ENCODE results near the gene BSCL2.
"Not testable (repeated sequence)": the region's sequence is repeated elsewhere in the genome, so short reads cannot be mapped to it uniquely, and the experiment has no call there.

BSCL2 gene

GRCh38 chr11:62716816-62717215 is 9.6 kb upstream of the BSCL2 start:
- DNase-seq = no peak

DNA sequence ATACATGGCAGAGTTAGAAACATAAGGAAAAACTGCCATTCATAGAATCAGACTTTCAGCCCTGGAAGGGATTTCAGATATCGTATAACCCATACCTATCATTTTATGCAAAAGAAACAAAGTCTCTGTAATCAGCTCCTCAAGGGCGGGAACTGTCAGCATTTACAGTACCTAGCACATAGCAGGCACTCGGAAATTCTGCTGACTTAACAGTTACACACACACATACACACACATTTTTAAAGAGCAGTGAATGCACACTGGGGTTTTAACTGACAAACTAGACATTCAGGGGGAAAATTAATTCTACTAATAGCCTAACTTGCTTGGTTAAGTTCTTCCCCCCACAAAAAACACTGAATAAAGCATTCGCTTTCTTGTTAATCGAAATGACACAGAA is 9.0 kb upstream of the BSCL2 start:
- no peak for DNase-seq

DNA sequence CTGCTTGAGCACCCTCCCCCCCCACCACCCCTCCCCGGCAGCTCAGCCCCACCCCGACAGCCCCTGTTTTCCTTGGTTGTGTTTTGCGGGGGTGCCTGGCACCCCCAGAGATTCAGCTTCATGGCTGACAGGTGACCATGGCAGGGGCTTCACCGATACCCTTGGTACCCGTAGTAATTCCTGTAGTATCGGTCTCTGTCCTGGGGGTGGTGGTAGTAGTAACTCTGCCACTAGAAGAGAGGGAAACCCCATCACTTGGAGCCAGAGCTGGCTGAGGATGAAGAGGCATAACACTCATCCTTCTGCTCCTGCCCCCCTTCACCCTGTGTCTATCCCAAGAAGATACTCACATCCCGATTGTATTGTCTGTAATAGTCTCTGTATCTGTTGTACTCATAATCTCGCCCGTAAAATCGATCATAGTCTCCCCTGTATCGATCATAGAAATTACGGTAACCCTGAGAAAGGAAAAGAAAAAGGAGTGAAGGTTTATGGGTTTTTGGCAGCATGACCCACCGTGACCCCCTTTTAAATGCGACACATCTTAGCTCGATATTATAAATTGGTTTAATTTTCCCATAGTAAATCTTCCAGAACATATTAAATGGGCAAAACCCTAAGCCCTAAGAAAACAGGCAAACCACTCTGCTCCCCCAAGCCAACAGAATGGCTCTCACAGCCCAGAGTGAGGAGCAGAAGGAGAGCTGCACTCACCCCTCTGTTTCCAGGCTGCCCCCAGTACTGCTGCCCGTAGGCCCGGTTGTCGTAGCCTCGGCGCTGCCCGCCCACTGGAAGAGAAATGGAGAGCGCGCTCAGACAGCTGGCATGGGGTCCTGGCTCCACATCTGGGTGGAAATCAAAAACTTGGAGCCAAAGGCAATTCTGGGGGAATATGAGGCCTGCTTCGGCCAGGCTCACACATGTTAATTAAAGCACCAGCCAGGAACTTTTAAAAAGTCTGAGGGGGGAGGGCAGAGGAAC is 8.2 kb upstream of the BSCL2 start:
- no peak for DNase-seq

GRCh38 chr11:62713343-62713742 is 6.1 kb upstream of the BSCL2 start:
- no peak for DNase-seq

DNA sequence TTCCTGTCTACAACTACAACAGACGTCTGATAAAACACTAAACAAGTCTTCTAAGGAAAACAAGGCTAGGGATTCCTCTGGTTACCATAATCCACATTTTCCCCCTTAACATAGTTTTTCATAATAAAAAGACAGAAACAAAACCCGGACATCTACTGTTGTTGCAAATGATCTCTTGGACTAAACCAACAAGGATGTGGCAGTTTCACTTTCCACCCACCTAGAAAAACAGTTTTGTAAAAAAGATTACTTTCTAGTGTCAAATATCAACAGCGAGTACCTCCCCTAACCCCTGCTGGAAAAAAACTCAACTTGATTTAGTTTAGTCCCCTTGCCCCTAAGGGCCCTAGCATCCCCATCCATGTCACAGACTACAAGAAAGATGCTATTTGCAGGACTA is 5.6 kb upstream of the BSCL2 start:
- no peak for DNase-seq

DNA sequence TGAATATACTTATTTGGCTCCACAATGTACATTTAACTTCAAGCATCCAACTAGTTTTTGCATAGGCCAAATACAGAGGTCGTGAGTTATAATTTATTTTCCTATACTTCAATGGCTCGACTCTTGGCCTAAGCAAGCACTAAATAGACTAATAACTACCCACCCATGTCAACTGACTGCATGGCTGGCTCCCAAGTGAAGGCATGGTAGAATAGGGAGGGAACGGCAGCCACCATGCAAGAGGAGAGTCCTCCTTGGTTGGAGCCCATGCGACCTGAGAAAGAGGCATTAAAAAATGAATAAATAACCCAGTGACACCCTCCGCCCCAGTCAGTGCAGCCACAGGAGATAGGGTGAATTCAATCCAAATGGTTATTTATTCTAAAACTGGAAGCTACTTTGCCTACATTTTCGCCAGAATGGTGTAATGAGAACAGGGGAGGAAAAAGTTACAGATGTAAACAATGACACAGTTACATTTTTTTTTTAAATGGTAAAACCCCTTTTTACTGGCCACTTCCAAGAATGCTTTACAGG is 5.1 kb upstream of the BSCL2 start:
- DNase-seq = no peak

- no peak for DNase-seq
Observed at GRCh38 chr11:62710001-62710345, 2.7 kb upstream of the BSCL2 start.

- DNase-seq = peak; percentile 92
Observed at GRCh38 chr11:62709247-62710000, 2.2 kb upstream of the BSCL2 start.

GRCh38 chr11:62708793-62709192 is 1.6 kb upstream of the BSCL2 start:
- no peak for DNase-seq

- DNase-seq = no peak
Observed at GRCh38 chr11:62708392-62708791, 1.2 kb upstream of the BSCL2 start.

- no peak for DNase-seq
Observed at GRCh38 chr11:62706850-62707247, 375 bp downstream of the BSCL2 start.

DNA sequence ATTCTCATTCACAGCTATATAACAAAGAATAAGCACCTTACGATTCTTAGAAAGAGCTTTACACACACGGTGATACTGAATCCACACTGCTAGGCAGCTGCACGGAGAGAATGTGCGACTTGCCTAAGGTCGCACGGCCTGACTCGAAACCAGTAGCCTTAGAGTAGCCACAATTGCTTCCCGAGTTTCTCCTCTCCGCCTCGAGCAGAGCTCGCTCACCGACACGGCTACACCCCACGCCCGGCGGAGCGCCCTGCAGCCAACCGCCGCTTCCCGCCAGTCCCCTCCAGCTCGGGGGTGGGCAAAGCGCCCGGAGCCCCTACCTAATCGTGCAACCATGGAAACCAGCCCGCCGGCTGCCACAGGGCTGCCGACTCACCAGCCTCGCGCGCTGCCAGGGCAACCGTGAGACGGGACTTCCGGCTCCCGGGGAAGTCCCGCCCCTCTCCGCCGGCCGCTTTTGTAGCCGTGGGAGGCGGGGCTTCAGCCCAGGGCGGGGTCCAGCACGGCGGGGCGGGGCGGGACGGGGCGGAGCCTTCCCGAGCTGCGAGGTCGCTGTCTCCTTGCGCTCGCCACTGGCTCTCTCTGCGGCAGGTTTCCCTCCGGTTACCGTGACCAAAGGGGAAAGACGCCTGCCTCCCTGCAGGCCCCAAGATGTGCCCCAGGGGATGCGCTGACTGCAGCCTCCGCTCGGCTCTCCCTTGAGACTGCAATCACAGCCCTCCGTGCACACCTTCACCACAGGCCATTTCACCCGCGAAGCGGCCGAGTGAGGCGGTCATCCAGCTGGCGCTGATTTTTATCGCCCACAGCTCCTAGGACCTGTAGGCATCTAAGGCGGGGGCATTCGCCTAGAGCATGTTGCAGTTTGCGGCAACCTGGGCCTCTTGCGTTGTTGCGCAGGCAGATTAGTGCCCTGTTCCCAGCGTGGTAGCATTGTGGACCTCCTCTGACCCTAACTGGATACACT is 1.1 kb downstream of the BSCL2 start:
- DNase-seq = peak; percentile 91

GRCh38 chr11:62705413-62705812 is 1.8 kb downstream of the BSCL2 start:
- no peak for DNase-seq

- not testable (repeated sequence) for DNase-seq
Observed at GRCh38 chr11:62703921-62704320, 3.3 kb downstream of the BSCL2 start.

GRCh38 chr11:62702246-62702645 is 5.0 kb downstream of the BSCL2 start:
- DNase-seq = no peak

DNA sequence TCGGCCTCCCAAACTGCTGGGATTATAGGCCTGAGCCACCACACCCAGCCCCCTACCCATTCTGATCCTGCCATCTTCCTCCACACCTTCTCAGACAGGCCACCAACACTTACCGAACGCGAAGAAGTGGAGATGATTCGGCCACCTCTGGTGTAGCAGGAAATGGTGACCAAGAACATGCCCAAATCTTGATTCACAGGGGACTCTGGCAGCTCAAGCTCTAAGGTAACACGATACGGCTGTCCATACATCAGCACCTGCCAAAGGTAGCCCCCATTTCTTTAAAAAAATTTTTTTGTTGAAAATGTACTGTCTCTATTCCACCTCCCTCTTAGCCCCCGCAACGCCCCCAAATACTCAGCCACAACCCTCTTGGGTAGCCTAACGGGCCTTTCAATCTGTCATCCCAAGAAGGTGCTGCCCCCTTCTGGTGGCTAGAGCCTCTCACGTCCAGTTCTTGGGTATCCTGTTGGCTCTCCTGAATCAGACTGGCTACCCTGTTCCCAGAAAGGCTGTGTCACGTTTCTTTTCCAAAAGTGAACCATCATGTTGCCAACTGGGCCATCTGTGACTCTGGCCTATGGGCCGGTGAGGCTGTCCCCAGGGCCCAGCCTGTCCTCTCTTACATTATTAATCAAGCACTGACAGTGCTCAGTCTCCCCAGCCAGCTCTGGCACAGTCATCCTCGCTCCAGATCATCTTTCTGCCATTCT is 12.6 kb downstream of the BSCL2 start:
- peak; percentile 42 for DNase-seq

GRCh38 chr11:62693624-62694023 is 13.6 kb downstream of the BSCL2 start:
- not testable (repeated sequence) for DNase-seq

DNA sequence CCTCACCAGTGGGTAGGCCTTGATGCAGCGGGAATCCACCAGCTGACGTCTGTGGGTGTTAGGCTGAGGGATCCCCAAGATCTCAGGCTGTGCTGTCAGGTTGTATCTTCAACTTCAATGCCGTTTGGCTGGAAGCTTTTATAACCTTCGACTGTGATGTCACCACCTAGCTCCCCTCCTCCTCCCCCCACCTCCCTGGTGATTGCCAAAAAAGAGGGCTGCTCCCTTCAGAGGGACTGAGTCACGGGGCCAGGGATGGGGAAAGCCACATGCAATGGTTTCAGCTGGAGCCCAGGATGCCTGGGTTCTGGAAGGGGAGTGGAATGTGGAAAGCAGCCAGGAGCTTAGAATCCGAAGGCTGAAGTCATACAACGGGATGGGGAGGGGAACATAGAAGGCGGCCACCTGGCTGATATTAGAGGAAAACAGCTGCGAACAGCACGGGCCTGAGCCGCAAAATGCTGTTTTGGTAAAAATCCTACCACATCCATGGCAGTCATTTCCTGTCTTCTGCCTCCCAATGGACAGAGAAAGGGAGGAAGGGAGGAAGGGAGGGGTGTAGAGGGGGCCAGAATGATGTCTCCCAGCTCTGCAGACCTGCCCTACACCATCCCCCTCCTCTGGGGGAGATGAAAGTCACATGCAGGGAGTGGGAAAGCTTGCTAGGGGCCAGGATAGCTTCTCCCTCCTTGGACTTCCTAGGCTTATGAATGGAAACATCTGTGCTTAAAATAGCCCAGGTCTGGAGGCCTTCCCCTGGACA is 17.6 kb downstream of the BSCL2 start, which contains the start of gene LRRN4CL:
LRRN4CL (minus strand) TSS at position 110 of the 763 bp plus-strand sequence. CDS start 1,022 bp downstream, outside the sequence.
- peak; percentile 58 for DNase-seq

DNA sequence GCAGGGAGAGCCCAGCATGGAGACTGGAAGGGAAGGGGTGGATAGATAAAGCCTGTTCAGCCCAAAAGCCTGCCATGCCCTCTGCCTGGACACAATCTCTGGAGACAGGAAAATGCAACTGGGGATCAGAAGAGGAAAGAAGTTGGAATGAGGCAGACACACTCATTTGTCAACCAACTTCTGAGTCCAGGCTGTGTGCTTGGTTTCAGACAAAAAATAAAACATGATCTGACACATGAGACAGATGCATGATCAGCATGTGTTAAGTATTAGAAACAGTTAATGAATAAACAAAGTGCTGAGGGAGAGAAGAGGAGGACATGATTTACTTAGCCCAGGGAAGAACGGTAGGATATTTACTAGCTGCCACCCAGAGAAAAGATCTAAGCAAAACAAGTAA is 18.7 kb downstream of the BSCL2 start:
- no peak for DNase-seq

GRCh38 chr11:62687508-62688396 is 19.5 kb downstream of the BSCL2 start:
- DNase-seq = no peak
